ENCODE results near the gene KIFBP. TPM values are rescaled to one million over a fixed set of nuclear protein-coding genes. Genes with fewer than 3 reads are reported as not detected.
"Not testable (repeated sequence)": the region's sequence is repeated elsewhere in the genome, so short reads cannot be mapped to it uniquely, and the experiment has no call there.

The KIFBP gene
- total RNA-seq, 1 donor from 2014 or later: 20.6 TPM

DNA sequence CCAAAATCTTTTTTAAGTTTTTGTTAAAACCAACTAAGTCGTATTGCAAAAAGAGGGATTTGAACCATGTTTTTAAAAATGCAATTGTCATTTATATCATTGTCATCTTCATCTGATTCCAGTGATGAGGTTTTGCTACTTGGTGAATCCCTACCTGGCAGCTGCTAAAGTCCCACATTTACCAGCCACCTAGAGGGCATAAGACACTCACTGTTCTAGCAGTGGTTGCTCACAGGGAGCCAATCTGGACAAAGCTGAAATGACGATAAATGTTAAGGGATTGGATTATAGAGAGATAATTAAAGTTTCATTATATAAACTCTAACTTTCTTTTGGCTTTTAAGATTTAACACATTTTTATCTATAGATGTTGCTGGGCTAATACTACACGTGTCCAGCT is 18.7 kb downstream of the KIFBP start:
- H3K36me3 ChIP-seq: peaks cover 60% of the 10 kb centered on the region
- intact Hi-C loops (cut with DNase I): loop anchor here (10.0 kb wide), 1 partner anchor 88 kb away; no protein-coding TSS in a partner anchor
- no peaks in the 10 kb centered on the region for H3K27me3 ChIP-seq (ENCODE audit: low read depth)
- ATAC-seq (no peak), DNase-seq (no peak)
- TF ChIP-seq CTCF (IDR thresholded peaks at IDR 0.05): no peak
- no peak overlapping the region for H3K4me3 ChIP-seq
- no peaks in the 10 kb centered on the region for H3K9me3 ChIP-seq
- H3K4me1 ChIP-seq: no peaks in the 10 kb centered on the region
- no peak overlapping the region for H3K27ac ChIP-seq

DNA sequence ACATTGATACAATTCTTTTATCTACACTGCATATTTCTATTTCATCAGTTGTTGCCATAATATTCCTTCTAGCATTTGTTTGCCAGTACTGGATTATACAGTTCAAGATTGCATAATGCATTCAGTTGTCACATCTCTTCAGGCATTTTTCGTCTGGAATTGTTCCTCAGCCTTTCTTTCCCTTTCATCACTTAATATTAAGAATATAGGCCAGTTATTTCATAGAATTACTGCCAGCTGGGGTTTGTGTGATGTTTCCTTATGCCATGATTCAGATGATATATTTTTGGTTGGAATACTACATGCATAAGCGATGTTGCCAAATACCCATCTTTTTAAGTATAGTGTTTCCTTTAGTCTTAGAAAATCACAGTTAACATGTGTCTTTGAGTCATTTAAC is 20.8 kb downstream of the KIFBP start:
- ATAC-seq: no peak
- H3K27ac ChIP-seq: no peak overlapping the region
- DNase-seq: no peak
- H3K4me1 ChIP-seq: no peaks in the 10 kb centered on the region
- intact Hi-C loops (cut with DNase I): loop anchor here (10.0 kb wide), 1 partner anchor 85 kb away; no protein-coding TSS in a partner anchor
- no peak for TF ChIP-seq CTCF (IDR thresholded peaks at IDR 0.05)
- H3K27me3 ChIP-seq (ENCODE audit: low read depth): no peaks in the 10 kb centered on the region
- peaks cover 77% of the 10 kb centered on the region for H3K36me3 ChIP-seq
- no peaks in the 10 kb centered on the region for H3K9me3 ChIP-seq
- H3K4me3 ChIP-seq: no peak overlapping the region

GRCh38 chr10:69010151-69010640 is 21.6 kb downstream of the KIFBP start:
- Histone ChIP-seq H3K36me3 (peaks cover 83% of the 10 kb centered on the region), H3K27me3 (ENCODE audit: low read depth) (no peaks in the 10 kb centered on the region), H3K9me3 (no peaks in the 10 kb centered on the region), H3K27ac (no peak overlapping the region), H3K4me1 (no peaks in the 10 kb centered on the region), H3K4me3 (no peak overlapping the region)
- no peak for ATAC-seq
- DNase-seq: no peak
- intact Hi-C loops (cut with DNase I): no loop called here
- no peak for TF ChIP-seq CTCF (IDR thresholded peaks at IDR 0.05)

- intact Hi-C loops (cut with DNase I); ATAC-seq; H3K9me3 ChIP-seq; H3K4me1 ChIP-seq; H3K27ac ChIP-seq; DNase-seq; H3K27me3 ChIP-seq (ENCODE audit: low read depth); H3K4me3 ChIP-seq: not testable (repeated sequence)
- H3K36me3 ChIP-seq: peaks cover 83% of the 10 kb centered on the region
These were observed 24.2 kb downstream of the KIFBP start for GRCh38 chr10:69012778-69013177.

- intact Hi-C loops (cut with DNase I): no loop called here
- TF ChIP-seq CTCF (IDR thresholded peaks at IDR 0.05): no peak
- ATAC-seq: no peak
- Histone ChIP-seq H3K27me3 (ENCODE audit: low read depth) (no peaks in the 10 kb centered on the region), H3K9me3 (no peaks in the 10 kb centered on the region), H3K36me3 (peaks cover 89% of the 10 kb centered on the region), H3K4me1 (no peaks in the 10 kb centered on the region), H3K27ac (no peak overlapping the region), H3K4me3 (no peak overlapping the region)
- DNase-seq: no peak
These were observed 25.6 kb downstream of the KIFBP start for GRCh38 chr10:69014171-69014570.

GRCh38 chr10:69018613-69019012 is 30.0 kb downstream of the KIFBP start:
- H3K27me3 ChIP-seq (ENCODE audit: low read depth): no peaks in the 10 kb centered on the region
- intact Hi-C loops (cut with DNase I): no loop called here
- TF ChIP-seq CTCF (IDR thresholded peaks at IDR 0.05): no peak
- no peak overlapping the region for H3K27ac ChIP-seq
- no peaks in the 10 kb centered on the region for H3K9me3 ChIP-seq
- DNase-seq (no peak), ATAC-seq (no peak)
- H3K36me3 ChIP-seq: peaks cover 50% of the 10 kb centered on the region
- H3K4me1 ChIP-seq: no peaks in the 10 kb centered on the region
- H3K4me3 ChIP-seq: no peak overlapping the region
